ENCODE measurements around the gene NOXO1.
A peak's percentile ranks its signal among the peaks of the same experiment; 100 is the strongest.
"Not testable (repeated sequence)": the region's sequence is repeated elsewhere in the genome, so short reads cannot be mapped to it uniquely, and the experiment has no call there.

NOXO1 gene

DNA sequence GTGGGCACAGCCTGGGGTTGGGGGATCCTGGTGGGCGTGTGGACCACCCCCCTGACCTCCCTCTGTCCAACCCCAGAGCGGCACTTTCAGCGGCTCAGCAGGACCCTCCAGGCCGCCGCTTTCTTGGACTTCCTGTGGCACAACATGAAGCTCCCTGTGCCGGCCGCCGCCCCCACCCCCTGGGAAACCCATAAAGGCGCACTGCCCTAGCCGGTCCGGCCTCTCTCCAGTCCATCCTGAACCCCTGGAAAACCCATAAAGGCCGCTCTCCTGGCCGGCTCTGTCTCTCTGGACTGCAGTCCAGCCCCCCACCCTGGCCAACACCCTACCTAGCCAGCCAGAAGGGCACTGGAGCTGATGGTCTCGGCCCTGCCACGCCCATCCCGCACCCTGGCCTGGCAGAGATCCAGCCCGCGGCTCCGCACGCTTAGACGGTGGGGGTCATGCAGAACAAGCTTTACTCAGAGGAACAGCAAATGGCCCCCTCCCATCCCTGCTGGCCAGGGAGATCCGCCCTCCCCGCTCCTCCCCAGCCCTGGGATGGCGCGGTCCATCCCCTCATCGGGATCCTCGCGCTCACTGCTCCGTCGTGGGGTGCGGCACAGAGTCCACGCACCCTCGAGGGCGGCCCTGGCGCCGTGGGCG is 2.7 kb downstream of the NOXO1 start:
- no peak for DNase-seq

DNA sequence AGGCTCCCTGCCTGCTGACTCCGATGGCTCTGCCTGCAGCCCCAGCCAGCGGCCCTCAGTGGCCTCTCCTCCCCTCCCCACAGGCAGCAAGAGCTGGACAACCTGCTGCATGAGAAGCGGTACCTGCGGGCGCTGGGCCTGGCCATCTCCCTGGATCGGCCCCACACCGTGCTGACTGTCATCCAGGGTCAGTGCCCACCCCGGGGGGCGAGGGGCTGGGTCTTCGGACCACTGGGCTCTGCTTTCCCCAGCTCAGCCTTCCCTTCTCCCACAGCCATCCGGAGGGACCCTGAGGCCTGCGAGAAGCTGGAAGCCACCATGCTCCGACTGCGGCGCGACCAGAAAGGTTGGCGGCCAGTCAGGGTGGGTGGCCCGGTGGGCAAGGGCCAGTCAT is 3.4 kb downstream of the NOXO1 start:
- no peak for DNase-seq

DNA sequence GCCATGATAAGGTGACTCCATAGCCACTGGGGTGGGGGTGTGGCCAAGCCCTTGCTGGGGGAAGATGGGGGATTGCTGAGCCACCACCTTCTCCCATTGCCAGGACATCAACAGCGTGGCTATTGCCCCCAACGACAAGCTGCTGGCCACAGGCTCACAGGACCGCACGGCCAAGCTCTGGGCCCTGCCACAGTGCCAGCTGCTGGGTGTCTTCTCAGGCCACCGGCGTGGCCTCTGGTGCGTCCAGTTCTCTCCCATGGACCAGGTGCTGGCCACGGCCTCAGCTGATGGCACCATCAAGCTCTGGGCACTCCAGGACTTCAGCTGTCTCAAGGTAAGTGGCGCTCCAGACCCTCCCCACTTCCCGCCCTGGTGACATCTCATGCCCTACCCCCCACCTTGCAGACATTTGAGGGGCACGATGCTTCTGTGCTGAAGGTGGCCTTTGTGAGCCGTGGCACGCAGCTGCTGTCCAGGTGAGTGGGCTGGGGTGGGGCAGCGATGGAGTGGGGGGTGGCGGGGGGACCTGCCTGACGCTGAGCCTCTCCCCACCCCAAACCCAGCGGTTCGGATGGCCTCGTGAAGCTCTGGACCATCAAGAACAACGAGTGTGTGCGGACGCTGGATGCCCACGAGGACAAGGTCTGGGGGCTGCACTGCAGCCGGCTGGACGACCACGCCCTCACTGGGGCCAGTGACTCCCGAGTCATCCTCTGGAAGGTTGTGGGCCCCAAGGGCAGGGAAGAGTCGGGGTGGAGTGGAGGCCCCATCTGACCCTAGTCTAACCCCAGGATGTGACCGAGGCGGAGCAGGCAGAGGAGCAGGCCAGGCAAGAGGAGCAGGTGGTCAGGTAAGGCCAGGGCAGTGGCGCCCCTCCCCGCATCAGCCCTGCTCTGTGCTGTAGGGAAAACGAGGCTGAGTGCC is 4.1 kb downstream of the NOXO1 start:
- DNase-seq, result no peak

DNA sequence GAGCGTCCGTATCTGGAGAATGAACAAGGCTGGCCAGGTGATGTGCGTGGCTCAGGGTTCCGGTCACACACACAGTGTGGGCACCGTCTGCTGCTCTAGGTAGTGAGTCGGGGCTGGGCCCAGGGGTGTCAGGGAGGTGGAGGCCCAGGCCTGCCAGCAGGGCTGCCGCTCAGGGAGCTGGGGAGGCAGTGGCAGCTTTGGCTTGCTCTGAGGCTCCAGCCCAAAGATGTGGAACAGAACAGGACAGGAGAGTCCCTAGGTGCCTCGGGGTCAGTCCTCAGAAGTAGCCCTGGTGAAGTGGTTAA is 5.1 kb downstream of the NOXO1 start:
- DNase-seq, result no peak

DNA sequence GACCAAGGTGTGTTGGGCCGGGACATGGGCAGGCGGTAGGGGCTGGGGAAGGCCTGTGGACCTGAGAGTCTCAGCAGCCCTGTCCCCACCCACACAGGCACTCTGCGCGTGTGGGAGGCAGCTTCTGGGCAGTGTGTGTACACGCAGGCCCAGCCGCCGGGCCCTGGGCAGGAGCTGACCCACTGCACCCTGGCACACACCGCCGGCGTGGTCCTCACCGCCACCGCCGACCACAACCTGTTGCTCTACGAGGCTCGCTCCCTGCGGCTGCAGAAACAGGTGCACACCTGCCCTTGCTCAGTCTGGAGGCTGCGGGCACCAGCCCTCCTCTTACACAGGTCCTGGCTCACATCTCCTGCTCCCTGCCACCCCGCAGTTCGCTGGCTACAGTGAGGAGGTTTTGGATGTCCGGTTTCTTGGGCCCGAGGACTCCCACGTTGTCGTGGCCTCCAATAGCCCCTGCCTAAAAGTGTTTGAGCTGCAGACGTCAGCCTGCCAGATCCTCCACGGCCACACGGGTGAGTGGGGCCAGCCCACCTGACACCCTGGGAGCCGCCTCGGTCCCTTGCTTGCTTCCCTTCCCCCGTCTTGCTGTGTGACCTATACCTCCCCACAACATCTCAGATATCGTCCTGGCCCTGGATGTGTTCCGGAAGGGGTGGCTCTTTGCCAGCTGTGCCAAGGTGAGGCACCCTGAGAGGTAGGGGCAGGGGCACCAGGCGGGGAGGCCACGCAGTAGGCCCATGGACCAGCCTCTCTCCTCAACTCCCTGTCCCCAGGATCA is 5.6 kb downstream of the NOXO1 start:
- DNase-seq, result no peak

DNA sequence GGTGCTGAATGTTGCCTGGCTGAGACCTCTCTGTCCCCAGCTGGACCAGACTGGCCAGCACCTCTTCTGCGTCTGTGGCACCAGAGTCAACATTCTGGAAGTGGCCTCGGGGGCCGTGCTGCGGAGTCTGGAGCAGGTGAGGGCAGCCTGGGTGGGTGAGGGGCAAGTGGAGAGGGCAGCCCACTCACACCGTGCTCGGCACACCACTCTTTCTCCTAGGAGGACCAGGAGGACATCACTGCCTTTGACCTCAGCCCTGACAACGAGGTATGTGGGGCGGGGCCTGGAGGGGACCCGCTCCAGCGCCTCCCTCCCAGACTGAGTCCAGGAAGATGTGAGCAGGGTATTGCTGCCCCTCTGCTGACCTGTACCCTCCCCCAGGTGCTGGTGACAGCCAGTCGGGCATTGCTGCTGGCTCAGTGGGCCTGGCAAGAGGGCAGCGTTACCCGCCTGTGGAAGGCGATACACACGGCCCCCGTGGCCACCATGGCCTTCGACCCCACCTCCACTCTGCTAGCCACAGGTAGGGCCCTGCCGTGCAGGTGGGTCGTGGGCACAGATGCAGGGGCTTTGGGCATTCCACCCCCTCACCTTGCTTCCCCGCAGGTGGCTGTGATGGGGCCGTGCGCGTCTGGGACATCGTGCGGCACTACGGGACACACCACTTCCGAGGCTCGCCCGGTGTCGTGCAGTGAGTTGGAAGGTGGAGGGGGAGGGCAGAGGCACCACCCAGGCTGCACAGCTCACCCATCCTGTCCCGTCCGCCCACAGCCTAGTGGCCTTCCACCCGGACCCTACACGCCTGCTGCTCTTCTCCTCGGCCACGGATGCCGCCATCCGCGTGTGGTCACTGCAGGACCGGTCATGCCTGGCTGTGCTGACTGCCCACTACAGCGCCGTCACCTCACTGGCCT is 6.9 kb downstream of the NOXO1 start:
- no peak for DNase-seq

DNA sequence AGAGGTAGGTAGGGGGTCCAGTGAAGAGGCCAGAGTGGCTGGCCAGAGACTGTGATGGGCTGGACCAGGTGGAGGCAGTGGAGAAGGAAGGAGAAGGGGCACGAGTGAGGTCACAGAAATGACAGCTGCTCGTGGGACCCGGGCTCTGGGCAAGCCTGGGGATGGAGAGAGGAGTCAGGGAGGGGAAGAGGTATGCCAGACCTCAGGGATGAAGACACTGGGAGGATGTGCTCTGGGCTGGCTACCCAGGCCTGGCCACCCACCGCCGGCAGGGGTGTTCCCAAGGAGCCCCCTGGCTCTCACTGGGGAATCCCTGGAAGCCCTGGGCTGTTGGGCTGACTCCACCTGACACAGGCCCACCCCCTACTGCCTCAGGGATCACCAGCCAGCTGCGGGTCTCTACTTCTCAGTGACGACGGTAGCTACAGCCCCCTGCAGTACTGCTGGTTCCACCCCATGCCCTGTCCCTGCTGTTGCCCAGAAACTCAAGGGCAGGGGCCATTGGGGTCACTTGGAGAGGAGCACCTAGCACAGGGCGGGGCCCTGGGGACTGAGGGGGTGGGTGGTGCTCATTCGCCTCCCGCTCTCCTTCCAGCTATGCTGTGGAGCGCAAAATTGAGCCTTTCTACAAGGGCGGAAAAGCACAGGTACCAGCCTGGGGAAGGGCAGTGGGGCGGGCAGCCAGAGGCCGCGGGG is 7.7 kb downstream of the NOXO1 start:
- DNase-seq, result no peak

DNA sequence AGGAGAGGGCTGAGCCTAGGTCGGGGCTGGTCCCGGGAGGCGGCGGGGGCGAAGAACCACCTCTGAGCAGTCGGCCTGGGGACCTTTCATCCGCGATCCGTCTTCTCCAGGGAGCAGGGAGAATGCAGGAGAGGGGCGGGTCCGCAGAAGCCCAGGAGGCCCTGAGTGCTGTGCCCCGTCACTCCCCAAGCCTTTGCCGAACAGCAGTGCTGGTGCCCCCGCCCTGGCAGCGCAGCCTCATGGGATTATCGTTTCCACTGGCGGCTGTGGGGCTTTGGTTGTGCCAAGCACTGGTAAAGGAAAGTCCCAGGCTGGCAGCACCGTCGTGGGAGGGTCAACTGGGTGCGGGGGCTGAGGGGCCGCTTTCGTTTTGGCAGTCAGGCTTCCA is 8.8 kb downstream of the NOXO1 start:
- no peak for DNase-seq

DNA sequence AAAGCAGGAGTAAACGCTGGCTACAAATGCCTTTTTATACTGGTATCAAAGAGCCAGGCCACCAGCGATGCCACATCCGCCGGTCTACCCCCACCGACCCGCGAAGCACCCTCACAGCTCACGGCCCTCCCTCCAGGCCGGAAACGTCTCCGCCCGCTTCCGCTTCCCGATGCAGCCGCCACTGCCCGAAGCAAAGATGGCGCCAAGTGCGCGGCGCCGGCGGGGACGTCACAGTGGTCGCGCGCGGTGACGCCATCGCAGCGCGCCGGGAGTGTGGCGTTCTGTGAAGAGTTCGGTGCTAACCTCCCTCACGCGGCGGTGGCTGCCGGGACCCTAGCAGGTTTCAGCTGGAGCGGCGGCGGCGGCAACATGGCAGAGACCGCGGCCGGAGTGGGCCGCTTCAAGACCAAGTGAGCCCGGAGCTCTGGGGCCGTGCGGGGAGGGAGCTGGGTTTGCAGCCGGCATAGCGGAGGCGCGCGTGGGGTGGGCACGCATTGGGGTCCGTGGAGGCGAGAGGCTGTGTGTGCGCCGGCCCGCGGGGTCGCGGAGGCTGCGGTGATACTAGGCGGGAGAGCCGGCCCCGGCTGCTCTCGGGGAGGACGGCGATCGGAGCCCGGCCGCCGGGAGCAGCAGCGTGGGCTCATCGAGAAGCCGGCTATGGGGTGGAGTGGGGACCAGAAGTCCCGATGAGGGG is 9.3 kb downstream of the NOXO1 start, which contains the start of gene TBL3:
Gene TBL3 (plus strand): TSS at position 258 of the 694 bp plus-strand sequence. CDS start 112 bp downstream, at position 370.
- peak; percentile 96 for DNase-seq

DNA sequence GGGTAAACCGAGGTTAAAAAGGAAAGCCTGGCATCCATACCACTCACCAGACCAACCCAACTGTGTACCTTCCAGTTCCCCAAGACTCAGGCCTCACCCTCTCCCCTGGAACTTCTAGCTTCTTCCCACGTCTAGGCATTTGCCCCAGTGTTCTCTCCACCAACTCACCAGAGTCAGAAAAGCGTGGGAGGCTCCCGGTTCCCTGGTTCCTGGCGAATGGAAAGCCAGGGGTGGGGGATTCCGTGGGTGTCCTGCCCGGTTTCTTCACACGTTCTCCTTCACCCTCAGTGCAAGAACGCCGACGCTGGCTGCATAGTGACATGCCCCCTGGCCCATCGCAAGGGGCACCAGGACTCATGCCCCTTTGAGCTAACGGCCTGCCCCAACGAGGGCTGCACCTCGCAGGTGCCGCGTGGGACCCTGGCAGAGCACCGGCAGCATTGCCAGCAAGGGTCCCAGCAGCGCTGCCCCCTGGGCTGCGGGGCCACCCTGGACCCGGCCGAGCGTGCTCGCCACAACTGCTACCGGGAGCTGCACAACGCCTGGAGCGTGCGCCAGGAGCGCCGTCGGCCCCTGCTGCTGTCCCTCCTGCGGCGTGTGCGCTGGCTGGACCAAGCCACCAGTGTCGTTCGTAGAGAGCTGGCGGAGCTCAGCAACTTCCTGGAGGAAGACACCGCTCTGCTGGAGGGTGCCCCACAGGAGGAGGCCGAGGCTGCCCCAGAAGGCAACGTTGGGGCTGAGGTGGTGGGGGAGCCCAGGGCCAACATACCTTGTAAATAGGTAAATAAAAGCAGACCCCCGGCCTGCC is 12.9 kb downstream of the NOXO1 start:
- no peak for DNase-seq

DNA sequence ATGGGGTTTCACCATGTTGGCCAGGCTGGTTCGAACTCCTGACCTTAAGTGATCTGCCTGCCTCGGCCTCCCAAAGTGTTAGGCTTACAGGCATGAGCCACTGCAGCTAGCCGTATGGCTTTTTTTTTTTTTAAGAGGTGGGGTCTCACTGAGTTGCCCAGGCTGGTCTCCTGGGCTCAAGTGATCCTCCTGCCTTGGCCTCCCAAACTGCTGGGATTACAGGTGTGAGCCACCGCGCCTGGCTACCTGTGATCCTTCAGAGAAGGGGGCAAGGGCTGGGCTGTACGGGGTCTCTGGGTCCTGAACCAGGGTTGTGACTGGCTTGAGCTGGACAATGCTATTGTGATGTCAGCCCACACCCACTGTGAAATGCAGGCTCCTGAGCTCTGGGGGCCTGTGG is 14.8 kb downstream of the NOXO1 start, which contains the start of gene RNF151:
Gene RNF151 (plus strand): TSS at position 397 of the 400 bp plus-strand sequence. CDS start 26 bp downstream, outside the sequence.
- DNase-seq, result no peak

DNA sequence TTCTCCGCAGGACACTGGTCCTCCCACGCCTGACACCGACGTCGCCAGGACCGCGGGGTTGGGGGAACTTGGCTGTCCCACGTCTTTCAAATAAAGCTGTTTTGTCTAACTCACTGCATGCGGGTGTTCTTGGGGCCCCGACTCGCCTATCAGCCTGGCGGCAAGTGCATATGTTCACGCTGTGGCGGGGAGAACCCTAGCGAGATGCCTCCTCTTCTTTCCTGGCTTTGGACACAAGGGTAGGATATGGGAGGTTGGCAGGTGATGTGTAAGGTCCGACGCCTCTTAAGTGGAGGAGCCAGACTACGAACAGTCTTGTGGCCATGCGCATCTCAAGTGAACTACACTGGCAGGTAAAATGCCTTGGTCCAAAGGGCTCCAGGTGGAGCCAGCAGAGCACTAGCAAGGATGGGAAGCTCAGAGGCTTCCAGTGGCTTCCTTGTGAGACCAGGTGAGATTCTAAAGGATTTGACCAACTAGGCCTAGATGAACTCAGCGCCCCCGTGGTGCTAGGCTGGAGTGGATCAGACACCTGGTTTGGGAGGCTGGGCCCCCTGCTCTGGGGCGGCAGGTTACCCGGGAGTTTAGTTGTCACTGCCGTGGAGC is 15.8 kb downstream of the NOXO1 start:
- no peak for DNase-seq

DNA sequence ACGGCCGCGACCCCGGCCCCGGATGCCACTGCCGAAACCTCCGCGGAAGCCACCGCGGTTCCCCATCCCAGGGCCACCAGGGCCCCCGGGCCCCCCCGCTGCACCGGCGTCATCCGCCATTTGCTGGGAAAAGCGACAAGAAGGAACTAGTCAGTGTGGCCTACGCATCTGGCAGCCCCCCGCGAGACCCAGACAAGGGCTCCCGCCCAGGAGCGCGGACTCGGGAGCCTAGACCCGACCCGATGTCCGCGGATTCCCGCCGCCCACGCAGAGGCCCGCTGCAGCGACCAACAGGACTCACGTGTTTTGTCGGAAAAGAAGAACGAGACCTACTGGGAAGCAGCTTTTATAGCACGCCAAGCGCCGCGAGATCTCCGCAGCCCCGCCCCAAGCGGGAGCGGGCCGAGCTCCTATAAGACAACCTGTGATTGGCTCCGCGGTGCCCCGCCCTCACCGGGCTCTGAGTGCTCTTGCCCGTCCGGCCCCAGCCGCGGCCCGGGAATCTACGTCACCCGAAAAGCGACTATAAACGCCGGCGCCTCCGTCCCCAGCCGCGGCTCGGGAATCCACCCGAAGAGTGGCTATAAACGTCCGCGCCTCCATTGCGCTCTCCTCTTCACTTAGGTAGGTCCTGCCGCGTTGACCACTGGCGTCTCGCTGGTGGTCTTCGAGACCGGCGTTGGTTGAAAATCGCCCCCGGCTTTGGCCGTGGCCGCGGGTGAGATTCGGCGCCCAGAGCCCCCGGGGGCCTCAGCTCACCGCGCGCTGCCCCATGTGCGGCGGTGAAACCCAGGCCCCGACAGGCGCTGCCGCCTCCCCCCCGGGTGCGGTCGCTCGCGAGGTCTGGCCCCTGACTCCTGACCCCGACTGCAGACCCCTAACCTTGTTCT is 16.5 kb downstream of the NOXO1 start, which contains the start of gene RPS2:
Gene RPS2 (minus strand): TSS at position 321 of the 890 bp plus-strand sequence. CDS start 201 bp downstream, at position 120.
- DNase-seq, result peak; percentile 99

DNA sequence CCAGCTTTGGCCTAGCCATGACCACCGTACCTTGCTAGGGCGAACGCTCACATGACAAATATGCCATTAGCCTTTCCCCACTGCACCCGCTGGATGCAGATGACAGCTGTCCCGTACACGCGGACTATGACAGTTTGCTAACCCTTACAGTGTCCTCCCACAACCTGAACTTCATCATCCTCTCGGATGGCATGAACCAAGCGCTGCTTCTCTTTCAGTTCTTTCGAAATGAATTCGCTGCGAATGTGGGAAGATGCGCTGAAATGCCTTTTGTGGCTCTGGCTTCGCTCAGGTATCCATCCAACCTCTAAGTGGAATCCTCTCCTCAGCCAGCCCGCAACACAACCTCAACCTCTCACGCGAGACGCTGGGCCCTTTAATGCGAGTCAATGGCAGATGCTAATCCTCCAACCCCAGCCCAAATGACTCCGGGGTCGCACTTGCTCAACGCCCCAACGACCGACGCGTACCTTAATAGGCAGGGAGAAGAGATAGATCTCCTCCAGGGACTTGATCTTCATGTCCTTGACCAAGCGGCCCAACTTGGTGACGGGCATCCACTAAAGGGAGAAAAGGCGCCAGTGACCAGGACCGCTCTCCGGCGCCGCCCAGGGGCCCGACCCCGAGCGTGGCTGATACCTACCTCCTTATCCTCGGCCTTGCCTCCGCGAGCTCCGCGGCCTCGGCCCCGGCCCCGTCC is 17.3 kb downstream of the NOXO1 start:
- peak; percentile 72 for DNase-seq

DNA sequence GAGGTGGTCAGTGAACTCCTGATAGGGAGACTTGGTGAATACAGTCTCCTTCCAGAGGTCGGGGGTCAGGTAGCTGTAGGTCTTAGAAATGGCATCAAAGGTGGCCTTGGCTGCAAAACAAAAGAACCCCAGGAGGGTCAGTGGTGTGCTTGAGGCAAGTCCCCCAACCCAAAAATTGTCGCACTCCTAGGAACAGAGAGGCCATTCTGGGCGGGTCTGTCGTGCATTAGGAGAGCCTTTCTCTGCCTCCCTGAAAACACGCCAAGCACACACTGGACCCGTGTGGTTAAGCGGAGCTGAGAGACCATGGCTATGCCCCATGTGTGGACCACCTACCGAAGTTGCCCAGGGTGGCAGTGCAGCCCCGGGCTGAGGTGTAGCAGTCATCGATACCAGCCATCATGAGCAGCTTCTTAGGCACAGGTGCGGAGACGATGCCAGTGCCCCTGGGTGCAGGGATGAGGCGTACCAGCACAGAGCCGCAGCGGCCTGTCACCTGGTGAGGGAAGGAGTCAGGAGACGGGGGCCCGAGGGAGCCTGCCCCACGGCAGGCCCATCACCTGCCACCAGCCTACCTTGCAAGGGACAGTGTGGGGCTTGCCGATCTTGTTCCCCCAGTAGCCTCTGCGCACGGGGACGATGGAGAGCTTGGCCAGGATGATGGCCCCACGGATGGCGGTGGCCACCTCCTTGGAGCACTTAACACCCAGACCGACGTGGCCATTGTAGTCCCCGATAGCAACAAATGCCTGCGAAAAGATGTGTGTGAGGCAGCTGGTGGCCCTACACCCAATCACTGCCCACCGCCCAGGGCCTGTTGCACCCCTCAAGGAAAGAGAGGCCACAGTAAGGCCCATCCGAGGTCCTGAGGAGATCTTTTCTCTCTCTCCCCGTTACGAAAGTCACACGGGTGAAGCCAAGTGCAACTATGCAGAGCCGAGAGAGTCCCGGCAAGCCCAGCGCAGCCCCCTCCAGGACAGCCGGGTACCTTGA is 18.8 kb downstream of the NOXO1 start:
- DNase-seq, result not testable (repeated sequence)

DNA sequence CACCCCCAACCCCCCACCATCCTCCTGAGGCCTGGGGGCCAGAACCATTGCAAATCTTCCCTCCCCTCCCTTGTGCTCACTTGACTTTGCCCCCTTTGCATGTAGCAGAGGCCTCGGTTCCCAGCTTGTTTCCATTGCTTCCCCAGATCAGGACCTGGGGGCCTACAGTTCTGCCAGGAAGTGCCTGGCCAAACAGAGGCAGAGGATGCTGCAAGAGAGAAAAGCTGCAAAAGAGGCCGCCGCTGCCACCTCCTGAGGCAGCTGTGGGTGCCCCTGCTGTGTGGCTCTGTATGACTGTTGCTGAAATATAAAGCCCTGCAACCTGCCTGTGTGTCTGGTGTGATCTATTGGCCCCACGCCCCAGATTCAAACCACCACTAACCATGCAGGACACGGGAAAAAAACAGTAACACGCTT is 19.6 kb downstream of the NOXO1 start:
- no peak for DNase-seq

Measured in left hindlimb (tissue), 1 donor.